ENCODE measurements around the gene SPDYA. TPM values are rescaled to one million over a fixed set of nuclear protein-coding genes. Genes with fewer than 3 reads are reported as not detected.

SPDYA gene
- total RNA-seq, 2 experiments from 2014 or later = 12.7 to 12.8 TPM

DNA sequence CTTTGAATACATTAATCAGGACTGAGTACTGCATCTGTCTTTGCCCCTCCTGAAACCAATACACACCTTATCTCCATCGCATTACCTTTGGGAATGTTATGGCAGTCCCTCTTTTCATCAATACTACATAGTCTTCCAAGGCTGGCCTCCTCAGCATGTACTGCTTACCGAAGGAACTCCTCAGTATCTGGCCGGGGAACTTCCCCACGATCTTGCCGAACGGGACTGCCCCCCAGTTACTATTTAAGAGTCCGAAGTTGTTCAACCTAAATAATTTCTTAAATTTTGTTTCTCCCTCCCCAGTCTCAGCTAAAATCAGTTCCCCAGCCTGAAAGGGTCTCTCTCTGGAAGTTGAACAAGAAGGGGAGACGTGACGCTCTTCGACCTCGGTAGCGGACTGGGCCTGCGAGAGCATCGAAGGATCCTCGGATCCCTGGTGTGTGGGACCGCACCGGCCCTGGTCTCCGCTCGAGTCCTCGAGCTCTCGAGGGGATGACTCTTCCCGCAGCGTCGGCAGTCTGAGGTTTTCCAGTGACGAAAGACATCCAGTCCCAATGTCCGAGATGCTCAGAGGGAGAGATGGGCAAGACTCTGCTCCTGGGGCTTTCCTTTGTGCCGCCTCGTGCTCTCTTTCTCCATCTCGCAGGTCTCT is 59.0 kb downstream of the SPDYA start:
- CTCF ChIA-PET = interaction anchor here (0.8 to 1.6 kb wide), 2 partner anchors 53 to 303 kb away, joined by 3 to 7 read pairs; no protein-coding TSS in a partner anchor
- Histone ChIP-seq H3K27ac (ENCODE audit: low read depth in 1 of 2, low read length in 2 of 2) (peak overlapping the region; percentile 82 to 93), H3K27me3 (ENCODE audit: control insufficient read depth in 1 of 2, insufficient read depth in 2 of 2, low read length in 2 of 2) (no peaks in the 10 kb centered on the region), H3K36me3 (ENCODE audit: insufficient read depth, low read length) (no peaks in the 10 kb centered on the region), H3K9me3 (ENCODE audit: control insufficient read depth in 1 of 2, insufficient read depth in 1 of 2, low read length in 2 of 2) (no peaks in the 10 kb centered on the region), H3K4me1 (ENCODE audit: insufficient read depth, low read length) (peaks cover 41% of the 10 kb centered on the region), H3K4me3 (ENCODE audit: low read length) (peak overlapping the region; percentile 88)
- Mint-ChIP-seq H3K36me3 (ENCODE audit: low read depth) (peaks cover 44% of the 10 kb centered on the region), H3K27me3 (no peaks in the 10 kb centered on the region), H3K9me3 (no peaks in the 10 kb centered on the region), H3K4me1 (ENCODE audit: low read depth) (peaks cover 44% of the 10 kb centered on the region), H3K4me3 (peak overlapping the region; percentile 99), H3K27ac (peak overlapping the region; percentile 99)
- TF ChIP-seq, protein P1, sequence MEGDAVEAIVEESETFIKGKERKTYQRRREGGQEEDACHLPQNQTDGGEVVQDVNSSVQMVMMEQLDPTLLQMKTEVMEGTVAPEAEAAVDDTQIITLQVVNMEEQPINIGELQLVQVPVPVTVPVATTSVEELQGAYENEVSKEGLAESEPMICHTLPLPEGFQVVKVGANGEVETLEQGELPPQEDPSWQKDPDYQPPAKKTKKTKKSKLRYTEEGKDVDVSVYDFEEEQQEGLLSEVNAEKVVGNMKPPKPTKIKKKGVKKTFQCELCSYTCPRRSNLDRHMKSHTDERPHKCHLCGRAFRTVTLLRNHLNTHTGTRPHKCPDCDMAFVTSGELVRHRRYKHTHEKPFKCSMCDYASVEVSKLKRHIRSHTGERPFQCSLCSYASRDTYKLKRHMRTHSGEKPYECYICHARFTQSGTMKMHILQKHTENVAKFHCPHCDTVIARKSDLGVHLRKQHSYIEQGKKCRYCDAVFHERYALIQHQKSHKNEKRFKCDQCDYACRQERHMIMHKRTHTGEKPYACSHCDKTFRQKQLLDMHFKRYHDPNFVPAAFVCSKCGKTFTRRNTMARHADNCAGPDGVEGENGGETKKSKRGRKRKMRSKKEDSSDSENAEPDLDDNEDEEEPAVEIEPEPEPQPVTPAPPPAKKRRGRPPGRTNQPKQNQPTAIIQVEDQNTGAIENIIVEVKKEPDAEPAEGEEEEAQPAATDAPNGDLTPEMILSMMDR (IDR thresholded peaks at IDR 0.05) = no peak
- intact Hi-C loops (cut with DNase I, micrococcal nuclease) = loop anchor here (1.0 to 5.0 kb wide), 5 partner anchors 25 to 1097 kb away; partner anchors contain the start of gene WDR43 (in 2 of the 2)
- ATAC-seq (ENCODE audit: poor library complexity) (peak; percentile 13), DNase-seq (peak in 4 of 14 experiments; percentile 3 to 59 (median 38))
- POLR2A ChIA-PET = interaction anchor here (0.8 to 3.9 kb wide), 31 partner anchors 9 to 1819 kb away, joined by 3 to 128 read pairs (median 5); partner anchors contain the start of genes CLIP4, NRBP1, PPP1CB and WDR43

DNA sequence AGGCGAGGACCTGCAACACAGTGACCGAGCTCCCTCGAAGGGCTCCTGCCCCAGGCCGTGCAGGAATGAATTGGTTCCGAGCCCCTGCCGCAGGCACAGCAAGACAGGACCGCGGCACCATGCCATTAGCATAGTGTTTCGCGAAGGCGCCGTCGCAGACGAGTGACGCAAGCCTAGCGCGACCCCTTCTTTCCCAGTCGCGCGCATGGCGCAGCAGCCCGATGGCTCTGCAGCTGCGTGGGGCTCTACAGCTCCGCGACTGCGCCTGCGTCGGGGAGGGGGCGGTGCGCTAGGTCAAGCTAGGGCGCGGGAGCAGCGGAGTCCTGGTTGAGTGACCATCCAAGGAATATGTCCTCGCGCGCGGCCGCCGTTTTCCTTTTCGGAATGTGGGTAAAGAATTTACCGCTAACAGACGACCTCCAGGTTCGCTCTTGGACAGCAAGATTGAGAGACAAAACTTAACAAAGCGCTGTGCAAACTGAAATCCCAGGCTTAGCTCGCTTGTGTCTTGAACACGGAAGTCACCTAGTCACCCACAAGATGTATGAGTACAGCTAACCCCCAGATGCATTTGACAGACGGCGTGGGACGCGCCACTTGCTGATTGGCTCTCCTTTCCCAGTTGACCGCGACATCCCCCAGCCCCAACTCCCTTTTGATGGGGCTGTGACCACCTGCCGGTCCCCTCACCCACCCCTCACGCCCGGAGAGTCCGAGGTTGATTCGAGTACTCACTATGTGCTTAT is 59.7 kb downstream of the SPDYA start, which contains the start of gene TRMT61B:
TRMT61B (minus strand) TSS at position 164 of the 746 bp plus-strand sequence; CDS start at position 132, 32 bp downstream.
- Histone ChIP-seq H3K9me3 (ENCODE audit: control insufficient read depth in 1 of 2, insufficient read depth in 1 of 2, low read length in 2 of 2) (no peaks in the 10 kb centered on the region), H3K36me3 (ENCODE audit: insufficient read depth, low read length) (no peaks in the 10 kb centered on the region), H3K4me1 (ENCODE audit: insufficient read depth, low read length) (peaks cover 41% of the 10 kb centered on the region), H3K27me3 (ENCODE audit: control insufficient read depth in 1 of 2, insufficient read depth in 2 of 2, low read length in 2 of 2) (no peaks in the 10 kb centered on the region), H3K27ac (ENCODE audit: low read depth in 1 of 2, low read length in 2 of 2) (peak within 1 kb of the TSS; percentile 82 to 93), H3K4me3 (ENCODE audit: low read length) (peak within 1 kb of the TSS; percentile 88)
- TF ChIP-seq, protein P1 (IDR thresholded peaks at IDR 0.05) = no peak
- Mint-ChIP-seq H3K9me3 (no peaks in the 10 kb centered on the region), H3K4me3 (peak within 1 kb of the TSS; percentile 99), H3K4me1 (ENCODE audit: low read depth) (peaks cover 37% of the 10 kb centered on the region), H3K36me3 (ENCODE audit: low read depth) (peaks cover 37% of the 10 kb centered on the region), H3K27ac (peak within 1 kb of the TSS; percentile 99), H3K27me3 (peaks cover 7% of the 10 kb centered on the region)
- ATAC-seq (ENCODE audit: poor library complexity) (peak; percentile 92), DNase-seq (peak; percentile 92 to 99 (median 97))
- intact Hi-C loops (cut with DNase I, micrococcal nuclease) = loop anchor here (1.0 to 2.0 kb wide), 3 partner anchors 24 to 246 kb away; partner anchors contain the start of gene WDR43 (in 2 of the 2)
- ChIA-PET POLR2A (interaction anchor here (0.7 to 3.9 kb wide), 32 partner anchors 8 to 1820 kb away, joined by 3 to 128 read pairs (median 5); partner anchors contain the start of genes CLIP4, NRBP1, PPP1CB and WDR43), CTCF (interaction anchor here (0.8 to 1.6 kb wide), 2 partner anchors 54 to 304 kb away, joined by 3 to 7 read pairs; no protein-coding TSS in a partner anchor)

DNA sequence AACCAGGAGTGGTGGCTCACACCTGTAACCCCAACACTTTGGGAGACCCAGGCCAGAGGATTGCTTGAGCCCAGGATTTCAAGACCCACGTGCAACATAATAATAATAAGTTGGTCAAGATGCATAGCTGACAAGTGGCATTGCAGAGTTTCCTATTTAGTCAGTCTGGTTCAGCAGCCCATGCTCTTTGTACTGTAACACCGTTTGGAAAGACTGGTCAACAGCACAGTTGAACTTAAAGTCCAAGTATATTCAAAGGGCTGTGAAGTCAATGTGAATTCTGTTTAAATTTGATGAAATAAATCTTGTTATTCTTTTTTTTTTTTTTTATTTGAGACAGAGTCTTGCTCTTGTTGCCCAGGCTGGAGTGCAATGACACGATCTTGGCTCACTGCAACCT is 61.0 kb downstream of the SPDYA start:
- H3K27me3 Mint-ChIP-seq = peaks cover 18% of the 10 kb centered on the region
- Histone ChIP-seq H3K9me3 (ENCODE audit: control insufficient read depth in 1 of 2, insufficient read depth in 1 of 2, low read length in 2 of 2) (no peaks in the 10 kb centered on the region), H3K36me3 (ENCODE audit: insufficient read depth, low read length) (no peaks in the 10 kb centered on the region), H3K4me1 (ENCODE audit: insufficient read depth, low read length) (peaks cover 37% of the 10 kb centered on the region), H3K4me3 (ENCODE audit: low read length) (no peak overlapping the region), H3K27ac (ENCODE audit: low read depth in 1 of 2, low read length in 2 of 2) (no peak overlapping the region), H3K27me3 (ENCODE audit: control insufficient read depth in 1 of 2, insufficient read depth in 2 of 2, low read length in 2 of 2) (peaks cover 0 to 4% of the 10 kb centered on the region in 2 experiments)
- CTCF ChIA-PET = no interaction called here
- peaks cover 35% of the 10 kb centered on the region for H3K4me1 Mint-ChIP-seq (ENCODE audit: low read depth)
- peaks cover 30% of the 10 kb centered on the region for H3K36me3 Mint-ChIP-seq (ENCODE audit: low read depth)
- DNase-seq (no peak), ATAC-seq (ENCODE audit: poor library complexity) (no peak)
- peak overlapping the region; percentile 99 for H3K27ac Mint-ChIP-seq
- H3K4me3 Mint-ChIP-seq = no peak overlapping the region
- intact Hi-C loops (cut with DNase I, micrococcal nuclease) = loop anchor here in 1 of 2 experiments (2.0 kb wide), 1 partner anchor 123 kb away; no protein-coding TSS in a partner anchor
- H3K9me3 Mint-ChIP-seq = no peaks in the 10 kb centered on the region
- TF ChIP-seq, protein P1 (IDR thresholded peaks at IDR 0.05) = no peak
- POLR2A ChIA-PET = interaction anchor here (2.0 to 3.9 kb wide), 3 partner anchors 17 to 24 kb away, joined by 5 to 128 read pairs (median 21); partner anchors contain the start of gene WDR43
